Ishikawa (cell line): ENCODE results near the gene CTPS1.

Source experiments
- CREB1 ChIP-seq: IDR thresholded peaks from 2 replicates; pipeline ENCODE4 v1.6.1; 2012; ENCODE audit warnings: low read depth
- EP300 ChIP-seq: IDR thresholded peaks from 2 replicates; pipeline ENCODE4 v1.6.1; 2012; ENCODE audit warnings: borderline replicate concordance
- FOXM1 ChIP-seq: IDR thresholded peaks from 2 replicates; pipeline ENCODE4 v1.6.1; 2012; ENCODE audit warnings: low read depth, borderline replicate concordance
- NFIC ChIP-seq: IDR thresholded peaks from 2 replicates; pipeline ENCODE4 v1.6.1; 2012
- RAD21 ChIP-seq: IDR thresholded peaks from 2 replicates; pipeline ENCODE4 v1.6.1; 2012; ENCODE audit warnings: low read depth
- REST ChIP-seq: IDR thresholded peaks from 2 replicates; pipeline ENCODE4 v1.6.1; 2012; ENCODE audit warnings: low read depth, mild to moderate bottlenecking
- TCF12 ChIP-seq: IDR thresholded peaks from 2 replicates; pipeline ENCODE4 v1.6.1; 2012; ENCODE audit warnings: low read depth
- TEAD4 ChIP-seq: IDR thresholded peaks from 2 replicates; pipeline ENCODE4 v1.6.1; 2012
- YY1 ChIP-seq: IDR thresholded peaks from 2 replicates; pipeline ENCODE4 v1.6.1; 2012; ENCODE audit warnings: low read depth

- TF ChIP-seq RAD21 (no peak), TCF12 (no peak), YY1 (no peak), EP300 (no peak), CREB1 (no peak), REST (no peak), NFIC (no peak), TEAD4 (no peak), FOXM1 (no peak)
These were observed 45.5 kb downstream of the CTPS1 start for GRCh38 chr1:41024953-41025352.
